ENCODE data around the gene CSTF3.
A peak's percentile ranks its signal among the peaks of the same experiment; 100 is the strongest.
"Not testable (repeated sequence)": the region's sequence is repeated elsewhere in the genome, so short reads cannot be mapped to it uniquely, and the experiment has no call there.

The CSTF3 gene

GRCh38 chr11:33160136-33160535 is 1.1 kb downstream of the CSTF3 start:
- peak; percentile 30 for DNase-seq

- not testable (repeated sequence) for DNase-seq
Measured at GRCh38 chr11:33159378-33159867, 1.9 kb downstream of the CSTF3 start.

- DNase-seq, result no peak
Measured at GRCh38 chr11:33158596-33159275, 2.5 kb downstream of the CSTF3 start.

- no peak for DNase-seq
Measured at GRCh38 chr11:33157103-33158027, 3.9 kb downstream of the CSTF3 start.

GRCh38 chr11:33151399-33151798 is 9.9 kb downstream of the CSTF3 start:
- DNase-seq, result no peak

GRCh38 chr11:33147559-33147958 is 13.7 kb downstream of the CSTF3 start:
- no peak for DNase-seq

GRCh38 chr11:33135768-33136443 is 25.4 kb downstream of the CSTF3 start:
- no peak for DNase-seq

- no peak for DNase-seq
Measured at GRCh38 chr11:33135216-33135615, 26.1 kb downstream of the CSTF3 start.

- no peak for DNase-seq
Measured at GRCh38 chr11:33134276-33134675, 27.0 kb downstream of the CSTF3 start.

- no peak for DNase-seq
Measured at GRCh38 chr11:33133761-33134160, 27.5 kb downstream of the CSTF3 start.

- no peak for DNase-seq
Measured at GRCh38 chr11:33132510-33132909, 28.8 kb downstream of the CSTF3 start.

- no peak for DNase-seq
Measured at GRCh38 chr11:33128739-33129138, 32.5 kb downstream of the CSTF3 start.

GRCh38 chr11:33125611-33126010 is 35.7 kb downstream of the CSTF3 start:
- DNase-seq, result no peak

GRCh38 chr11:33125025-33125424 is 36.3 kb downstream of the CSTF3 start:
- no peak for DNase-seq

GRCh38 chr11:33122696-33123095 is 38.6 kb downstream of the CSTF3 start:
- not testable (repeated sequence) for DNase-seq

- no peak for DNase-seq
Measured at GRCh38 chr11:33116535-33116934, 44.7 kb downstream of the CSTF3 start.

- DNase-seq, result no peak
Measured at GRCh38 chr11:33110083-33110482, 51.2 kb downstream of the CSTF3 start.

GRCh38 chr11:33109294-33109895 is 51.9 kb downstream of the CSTF3 start:
- no peak for DNase-seq

GRCh38 chr11:33103836-33104235 is 57.4 kb downstream of the CSTF3 start:
- DNase-seq, result no peak

- DNase-seq, result no peak
Measured at GRCh38 chr11:33094157-33094556, 67.1 kb downstream of the CSTF3 start.

- DNase-seq, result no peak
Measured at GRCh38 chr11:33089776-33090175, 71.5 kb downstream of the CSTF3 start.

- no peak for DNase-seq
Measured at GRCh38 chr11:33086017-33086416, 75.3 kb downstream of the CSTF3 start.

GRCh38 chr11:33083918-33084317 is 77.4 kb downstream of the CSTF3 start:
- no peak for DNase-seq

Measured in CD4-positive, alpha-beta T cell treated with Interleukin-12 subunit alpha and Interleukin-12 subunit beta, for 1 hour (primary cell).